HCT116 (cell line): ENCODE measurements around the gene ANKRD18A.

ENCODE experiments used
- CBX3 ChIP-seq: IDR thresholded peaks from 2 replicates; pipeline ENCODE4 v1.6.1; 2012; ENCODE audit warnings: low read depth
- CEBPB ChIP-seq: IDR thresholded peaks from 2 replicates; pipeline ENCODE4 v1.6.1; 2012; ENCODE audit warnings: low read depth
- EGR1 ChIP-seq: IDR thresholded peaks from 2 replicates; pipeline ENCODE4 v1.6.1; 2012; ENCODE audit warnings: low read depth
- ELF1 ChIP-seq: IDR thresholded peaks from 2 replicates; pipeline ENCODE4 v1.6.1; 2012; ENCODE audit warnings: low read depth, borderline replicate concordance
- EZH2 ChIP-seq: fragments of 200-600 bp; sonication (generic); IDR thresholded peaks from 2 replicates; pipeline ENCODE4 v1.6.1; 2017; ENCODE audit warnings: antibody characterized with exemption, mixed run types
- POLR2A ChIP-seq: IDR thresholded peaks from 2 replicates; pipeline ENCODE4 v1.7.0; 2011; ENCODE audit warnings: borderline replicate concordance; ENCODE audit not compliant: insufficient read depth, insufficient read length; ENCODE audit errors: extremely low read depth
- POLR2AphosphoS5 ChIP-seq: IDR thresholded peaks from 2 replicates; pipeline ENCODE4 v1.6.1; 2011; ENCODE audit warnings: mild to moderate bottlenecking, low read depth, low read length, moderate library complexity
- SIN3A ChIP-seq: IDR thresholded peaks from 2 replicates; pipeline ENCODE4 v1.6.1; 2012; ENCODE audit warnings: low read depth
- ZNF274 ChIP-seq: fragments of 200-500 bp; sonication (Bioruptor generic); IDR thresholded peaks from 2 replicates; pipeline ENCODE4 v1.6.1; 2014; ENCODE audit warnings: mild to moderate bottlenecking, low read depth, low read length, inconsistent platforms
- TF ChIP-seq, protein P1 (sequence below), 3 experiments: fragments of 200-600 bp in 1 of 3; sonication (generic) in 1 of 3; IDR thresholded peaks in 2 of 3; conservative IDR thresholded peaks in 1 of 3; 2 replicates each; pipeline ENCODE4 v1.5.1; 2012 to 2017; ENCODE audit warnings: low read depth in 2 of 3, low read length in 2 of 3, antibody characterized with exemption in 1 of 3, borderline replicate concordance in 1 of 3, control low read depth in 1 of 3, mild to moderate bottlenecking in 1 of 3, mixed read lengths in 1 of 3, mixed run types in 1 of 3, moderate library complexity in 1 of 3; ENCODE audit not compliant: insufficient read depth in 1 of 3
- TF ChIP-seq, protein P2 (sequence below): IDR thresholded peaks from 2 replicates; pipeline ENCODE4 v1.6.1; 2012
- TF ChIP-seq, protein P3 (sequence below): IDR thresholded peaks from 2 replicates; pipeline ENCODE4 v1.6.1; 2011; ENCODE audit warnings: mild to moderate bottlenecking, low read length, moderate library complexity; ENCODE audit not compliant: insufficient replicate concordance; ENCODE audit errors: extremely low read depth

DNA sequence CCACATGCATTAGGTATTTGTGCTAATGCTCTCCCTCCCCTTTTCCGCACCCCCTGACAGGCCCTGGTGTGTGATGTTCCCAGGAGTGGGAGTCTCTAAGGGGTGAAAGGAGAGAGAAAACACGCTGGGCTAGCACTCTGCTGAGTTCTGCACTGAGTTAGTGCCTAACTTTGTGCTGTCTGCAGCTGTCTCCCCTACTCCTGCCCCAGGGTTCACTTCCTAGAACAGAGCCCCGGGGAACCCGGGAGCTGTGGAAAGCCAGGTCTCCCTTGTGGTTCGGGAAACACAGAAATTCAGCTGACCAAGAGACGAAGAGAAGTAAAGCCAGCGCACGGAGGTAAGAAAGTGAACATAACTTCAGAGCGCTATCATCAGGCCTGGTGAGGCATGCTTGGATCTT, 20.7 kb upstream of the ANKRD18A start:
- TF ChIP-seq, protein P1, sequence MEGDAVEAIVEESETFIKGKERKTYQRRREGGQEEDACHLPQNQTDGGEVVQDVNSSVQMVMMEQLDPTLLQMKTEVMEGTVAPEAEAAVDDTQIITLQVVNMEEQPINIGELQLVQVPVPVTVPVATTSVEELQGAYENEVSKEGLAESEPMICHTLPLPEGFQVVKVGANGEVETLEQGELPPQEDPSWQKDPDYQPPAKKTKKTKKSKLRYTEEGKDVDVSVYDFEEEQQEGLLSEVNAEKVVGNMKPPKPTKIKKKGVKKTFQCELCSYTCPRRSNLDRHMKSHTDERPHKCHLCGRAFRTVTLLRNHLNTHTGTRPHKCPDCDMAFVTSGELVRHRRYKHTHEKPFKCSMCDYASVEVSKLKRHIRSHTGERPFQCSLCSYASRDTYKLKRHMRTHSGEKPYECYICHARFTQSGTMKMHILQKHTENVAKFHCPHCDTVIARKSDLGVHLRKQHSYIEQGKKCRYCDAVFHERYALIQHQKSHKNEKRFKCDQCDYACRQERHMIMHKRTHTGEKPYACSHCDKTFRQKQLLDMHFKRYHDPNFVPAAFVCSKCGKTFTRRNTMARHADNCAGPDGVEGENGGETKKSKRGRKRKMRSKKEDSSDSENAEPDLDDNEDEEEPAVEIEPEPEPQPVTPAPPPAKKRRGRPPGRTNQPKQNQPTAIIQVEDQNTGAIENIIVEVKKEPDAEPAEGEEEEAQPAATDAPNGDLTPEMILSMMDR (IDR thresholded peaks at IDR 0.05 in 2 of 3, conservative IDR thresholded peaks at IDR 0.05 in 1 of 3; ENCODE audit: borderline replicate concordance in 1 of 3, insufficient read depth in 1 of 3, low read depth in 2 of 3, low read length in 2 of 3): no peak
- TF ChIP-seq POLR2A (no peak), ZNF274 (no peak), ELF1 (no peak), POLR2AphosphoS5 (no peak), CBX3 (no peak), EZH2 (no peak), CEBPB (no peak), EGR1 (no peak), SIN3A (no peak)
- TF ChIP-seq, protein P2, sequence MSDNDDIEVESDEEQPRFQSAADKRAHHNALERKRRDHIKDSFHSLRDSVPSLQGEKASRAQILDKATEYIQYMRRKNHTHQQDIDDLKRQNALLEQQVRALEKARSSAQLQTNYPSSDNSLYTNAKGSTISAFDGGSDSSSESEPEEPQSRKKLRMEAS: no peak
- TF ChIP-seq, protein P3, sequence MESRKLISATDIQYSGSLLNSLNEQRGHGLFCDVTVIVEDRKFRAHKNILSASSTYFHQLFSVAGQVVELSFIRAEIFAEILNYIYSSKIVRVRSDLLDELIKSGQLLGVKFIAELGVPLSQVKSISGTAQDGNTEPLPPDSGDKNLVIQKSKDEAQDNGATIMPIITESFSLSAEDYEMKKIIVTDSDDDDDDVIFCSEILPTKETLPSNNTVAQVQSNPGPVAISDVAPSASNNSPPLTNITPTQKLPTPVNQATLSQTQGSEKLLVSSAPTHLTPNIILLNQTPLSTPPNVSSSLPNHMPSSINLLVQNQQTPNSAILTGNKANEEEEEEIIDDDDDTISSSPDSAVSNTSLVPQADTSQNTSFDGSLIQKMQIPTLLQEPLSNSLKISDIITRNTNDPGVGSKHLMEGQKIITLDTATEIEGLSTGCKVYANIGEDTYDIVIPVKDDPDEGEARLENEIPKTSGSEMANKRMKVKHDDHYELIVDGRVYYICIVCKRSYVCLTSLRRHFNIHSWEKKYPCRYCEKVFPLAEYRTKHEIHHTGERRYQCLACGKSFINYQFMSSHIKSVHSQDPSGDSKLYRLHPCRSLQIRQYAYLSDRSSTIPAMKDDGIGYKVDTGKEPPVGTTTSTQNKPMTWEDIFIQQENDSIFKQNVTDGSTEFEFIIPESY: no peak
